Activated CD4-positive, alpha-beta T cell treated with anti-CD3 and anti-CD28 coated beads for 48 hours (primary cell): ENCODE measurements around the gene IMMT.
"Not testable (repeated sequence)": the region's sequence is repeated elsewhere in the genome, so short reads cannot be mapped to it uniquely, and the experiment has no call there.

Source experiments
- DNase-seq: peaks from one replicate; pipeline ENCODE4 v3.0.0-alpha.2; 2020

Gene IMMT

DNA sequence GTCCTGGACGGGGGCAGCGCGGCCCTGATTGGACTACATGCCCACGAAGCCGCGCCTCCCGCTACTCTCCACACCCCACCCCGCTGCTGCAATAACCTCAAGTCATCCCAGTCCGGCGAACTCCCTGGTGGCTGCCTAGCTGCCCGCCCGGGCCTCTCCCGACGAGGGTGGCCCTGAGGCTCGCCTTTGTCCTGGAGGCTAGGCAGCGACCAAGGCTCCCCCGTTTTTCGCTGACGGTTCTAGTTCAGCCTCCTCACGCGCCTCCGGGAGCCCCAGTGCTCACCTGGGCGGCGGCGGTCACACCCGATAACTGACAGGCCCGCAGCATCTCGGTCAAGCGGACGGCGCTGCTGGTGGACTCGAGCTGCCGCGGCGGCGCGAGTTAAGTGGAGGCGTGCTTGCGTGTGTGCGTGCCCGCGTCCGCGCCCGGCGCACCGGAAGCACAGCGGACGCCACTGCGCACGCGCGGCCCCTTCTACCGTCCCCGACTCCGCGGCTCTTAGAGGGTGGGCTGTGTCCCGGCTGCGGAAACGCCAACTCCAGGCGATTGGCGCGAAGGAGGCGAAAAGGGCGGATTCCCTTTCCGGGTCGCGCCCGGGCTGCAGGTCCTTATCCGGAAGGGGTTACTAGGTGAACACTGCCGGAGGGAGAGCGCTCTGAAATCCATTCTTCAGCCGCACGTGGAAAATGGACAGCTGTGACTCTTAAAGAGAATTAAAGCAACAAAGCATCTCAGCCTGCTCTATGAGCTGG lies at the start of gene IMMT:
TSS of gene IMMT (minus strand) at position 408 of the 753 bp plus-strand sequence. CDS start at position 328, 80 bp downstream.
- DNase-seq: peak; percentile 98

DNA sequence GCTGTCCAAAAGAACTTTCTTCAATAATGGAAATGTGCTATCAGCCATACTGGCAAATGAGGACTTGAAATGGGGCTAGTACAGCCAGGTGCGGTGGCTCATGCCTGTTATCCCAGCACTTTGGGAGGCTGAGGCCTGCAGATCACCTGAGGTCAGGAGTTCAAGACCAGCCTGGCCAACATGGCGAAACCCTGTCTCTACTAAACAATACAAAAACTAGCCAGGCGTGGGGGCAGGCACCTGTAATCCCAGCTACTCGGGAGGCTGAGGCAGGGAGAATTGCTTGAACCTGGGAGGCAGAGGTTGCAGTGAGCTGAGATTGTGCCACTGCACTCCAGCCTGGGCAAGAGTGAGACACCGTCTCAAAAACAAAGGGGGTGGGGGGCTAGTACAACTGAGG lies 49.5 kb upstream of the IMMT start:
- DNase-seq: not testable (repeated sequence)

DNA sequence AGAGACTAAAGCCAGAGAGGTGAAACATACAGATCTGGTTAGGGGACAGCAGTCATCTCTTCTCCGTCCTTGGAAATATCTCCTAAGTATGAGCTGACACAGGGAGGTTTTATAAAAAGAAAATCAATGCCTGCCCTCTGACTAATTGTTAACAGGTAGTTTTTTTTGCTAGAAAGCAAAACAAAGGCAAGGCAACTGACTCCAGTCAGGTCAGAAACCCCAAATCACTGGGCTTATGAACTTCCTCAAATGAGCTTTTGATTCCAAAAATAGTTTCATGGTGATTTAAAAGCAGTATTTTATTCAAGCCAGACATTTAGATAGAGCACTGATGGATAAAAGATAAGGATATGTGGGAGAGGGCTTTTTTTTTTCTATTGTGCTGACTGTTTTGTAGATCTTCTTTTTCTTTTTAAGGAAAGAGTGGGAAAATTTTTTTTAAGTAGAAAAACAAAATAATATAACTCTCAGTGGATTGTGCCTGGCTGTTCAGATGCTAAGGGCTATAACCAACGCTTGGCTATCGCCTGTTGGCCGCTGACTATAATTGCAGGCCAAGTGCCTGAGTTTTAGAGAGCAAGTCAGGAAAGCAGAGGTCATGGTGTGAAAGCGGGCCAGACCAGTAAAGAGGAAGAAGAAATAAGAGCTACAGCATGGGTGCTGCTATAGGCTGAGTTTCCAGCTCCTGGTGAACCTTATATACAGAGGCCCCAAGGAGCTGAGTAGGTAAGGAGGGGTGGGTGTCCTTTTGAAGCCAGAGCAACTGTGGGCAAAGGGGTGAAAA lies 48.9 kb upstream of the IMMT start:
- no peak for DNase-seq

GRCh38 chr2:86243272-86243671 lies 48.0 kb upstream of the IMMT start:
- no peak for DNase-seq

- DNase-seq: no peak
These were observed 46.3 kb upstream of the IMMT start for GRCh38 chr2:86241611-86242010.

GRCh38 chr2:86240251-86240650 lies 45.0 kb upstream of the IMMT start:
- DNase-seq: no peak

- no peak for DNase-seq
These were observed 44.5 kb upstream of the IMMT start for GRCh38 chr2:86239745-86240144.

GRCh38 chr2:86239326-86239725 lies 44.1 kb upstream of the IMMT start:
- no peak for DNase-seq

DNA sequence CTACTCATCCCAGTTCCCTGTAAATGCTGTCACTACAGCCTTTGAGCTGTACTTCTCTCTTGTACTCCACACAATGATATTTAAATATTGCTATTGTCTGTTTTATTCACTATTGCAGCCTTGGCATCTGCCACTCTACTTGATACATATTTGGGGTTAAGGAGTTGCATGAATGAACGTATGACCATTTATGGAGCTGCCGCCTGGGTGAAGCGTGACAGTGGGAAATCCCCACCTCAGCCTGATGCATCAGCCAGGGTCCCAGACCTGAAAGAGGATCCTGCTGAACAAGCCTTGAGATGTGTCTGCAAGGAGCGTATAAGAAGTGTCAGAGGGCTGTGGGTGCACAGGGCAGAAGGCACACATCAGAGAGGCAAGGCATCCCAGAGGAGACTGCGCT lies 43.1 kb upstream of the IMMT start:
- peak; percentile 65 for DNase-seq

GRCh38 chr2:86237172-86237571 lies 41.9 kb upstream of the IMMT start:
- DNase-seq: no peak

DNA sequence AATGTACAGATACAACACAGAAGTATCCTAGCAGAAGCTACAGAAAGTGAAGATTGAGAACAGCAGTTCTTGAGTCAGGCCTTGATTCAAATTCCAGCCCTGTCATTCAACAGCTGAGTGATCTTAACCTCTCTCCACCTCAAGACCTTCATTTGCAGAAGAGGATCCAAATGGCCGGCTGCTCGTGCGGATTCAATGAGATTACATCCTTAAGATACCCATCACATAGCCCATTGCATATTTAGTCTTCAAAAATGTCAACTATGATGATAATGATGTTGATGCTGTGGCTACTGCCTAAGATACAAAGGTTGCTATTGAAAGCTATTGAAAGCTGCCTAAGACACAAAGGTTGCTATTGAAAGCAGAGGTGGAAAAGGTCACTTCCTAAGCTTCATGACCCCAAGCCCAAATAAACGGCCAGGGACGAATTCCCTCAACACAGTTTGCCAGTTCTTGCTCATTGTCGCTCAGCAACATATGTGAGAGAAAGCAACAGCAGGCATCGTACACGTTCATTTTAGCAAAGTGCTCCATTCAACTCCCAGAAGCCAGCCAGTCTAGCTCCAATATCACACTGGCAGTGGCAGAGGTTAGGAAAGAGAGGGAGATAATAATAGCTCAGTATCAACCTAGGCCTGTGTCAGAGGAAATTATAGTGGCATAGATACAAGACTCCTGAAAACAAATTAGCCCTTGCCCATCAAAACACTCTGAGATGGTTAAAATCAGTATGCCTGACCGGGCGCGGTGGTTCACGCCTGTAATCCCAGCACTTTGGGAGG lies 40.1 kb upstream of the IMMT start:
- DNase-seq: no peak

- no peak for DNase-seq
These were observed 39.4 kb upstream of the IMMT start for GRCh38 chr2:86234563-86235131.

DNA sequence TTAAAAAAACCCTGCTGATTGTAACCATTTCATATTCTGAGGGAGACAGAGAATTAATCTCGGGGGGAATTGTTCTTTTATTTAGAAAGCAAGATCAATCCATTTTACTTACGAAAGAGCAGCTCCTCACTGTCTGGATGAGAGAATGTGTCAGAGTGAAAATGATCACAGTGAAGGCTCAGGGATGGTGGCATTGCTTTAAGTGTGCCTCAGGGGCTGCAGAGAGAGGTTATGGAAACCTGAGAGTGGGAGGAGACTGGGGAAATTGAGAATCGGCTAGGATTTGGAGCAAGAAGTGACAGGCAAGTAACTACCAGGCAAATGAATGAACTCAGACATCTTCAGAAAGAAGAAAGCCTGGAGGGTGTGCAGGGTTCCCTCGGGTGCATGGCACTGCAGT lies 38.2 kb upstream of the IMMT start:
- DNase-seq: no peak

DNA sequence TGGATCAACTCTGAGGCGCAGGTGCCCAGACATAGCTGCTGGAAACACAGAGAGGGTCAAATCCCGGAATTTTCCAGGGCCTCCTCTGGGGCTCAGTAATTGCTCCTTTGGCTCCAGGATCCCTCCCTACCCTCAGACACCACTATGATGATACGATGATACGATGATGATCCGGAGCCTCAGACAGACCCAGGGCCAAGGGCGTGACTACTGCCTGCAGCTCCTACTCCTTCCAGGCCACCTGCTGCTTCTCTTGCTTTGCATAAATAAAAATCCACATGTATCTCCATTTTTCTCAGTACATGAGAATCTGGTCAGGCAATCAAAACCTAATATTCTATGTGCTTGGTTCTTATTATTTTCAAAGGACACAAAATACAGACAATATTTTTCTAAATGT lies 37.6 kb upstream of the IMMT start:
- no peak for DNase-seq

DNA sequence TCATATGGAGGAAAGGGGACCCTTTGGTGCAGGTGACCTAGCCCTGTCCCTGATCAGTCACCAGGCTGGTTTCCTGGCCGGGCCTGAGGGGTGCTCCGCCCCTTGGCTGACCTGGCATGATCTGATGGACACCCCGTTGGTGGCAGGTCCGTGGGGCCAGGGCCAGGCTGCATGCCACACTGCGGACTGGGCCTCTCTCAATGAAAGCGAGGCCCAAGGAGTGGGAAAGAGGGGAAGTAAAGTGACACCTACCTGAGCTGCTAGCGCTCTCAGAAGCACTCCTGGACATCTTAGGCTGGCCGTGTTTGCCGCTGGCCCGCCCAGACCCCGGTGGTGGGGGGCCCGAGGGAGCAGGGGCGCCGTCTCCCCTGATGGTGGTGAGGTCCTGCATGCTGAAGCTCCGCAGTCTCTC lies 37.1 kb upstream of the IMMT start:
- DNase-seq: no peak

GRCh38 chr2:86231680-86232372 lies 36.6 kb upstream of the IMMT start:
- DNase-seq: no peak

DNA sequence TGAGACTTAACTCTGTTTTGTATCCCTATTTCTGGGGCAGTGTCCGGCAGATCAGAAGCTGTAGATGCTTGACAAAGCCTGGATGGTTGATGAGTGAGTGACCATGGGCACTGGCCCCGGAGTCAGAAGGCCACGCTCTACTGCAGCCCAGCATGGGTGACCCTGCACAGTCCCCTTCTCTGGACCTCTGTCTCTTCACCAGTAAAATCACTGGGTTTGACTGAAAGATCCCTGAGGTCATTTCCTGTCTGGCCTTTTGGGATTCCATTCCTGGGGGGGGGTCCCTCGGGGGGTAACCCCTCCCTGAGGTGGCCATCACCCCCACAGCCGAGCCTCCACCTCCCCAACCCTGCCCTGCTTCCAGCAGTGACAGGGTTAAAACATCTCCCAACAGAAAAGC lies 35.7 kb upstream of the IMMT start:
- no peak for DNase-seq

DNA sequence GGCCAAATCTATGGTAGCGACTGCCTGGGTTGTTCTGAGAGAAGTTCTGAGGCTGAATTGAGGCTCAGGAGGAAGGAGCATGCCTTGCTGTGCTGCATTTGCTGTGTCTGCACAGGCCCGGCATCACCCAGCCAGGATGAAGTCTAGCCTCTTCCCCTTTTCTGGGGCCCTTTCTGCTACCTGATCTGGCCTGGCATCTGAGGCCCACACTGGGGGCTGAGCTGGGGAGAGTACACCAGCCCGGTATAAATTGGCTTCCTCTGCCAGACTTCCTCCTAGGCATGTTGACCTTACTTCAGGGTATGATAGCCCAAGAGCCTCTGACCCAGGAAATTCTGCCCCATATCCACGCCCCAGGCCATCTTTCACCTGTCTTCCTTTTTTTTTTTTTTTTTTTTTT lies 34.0 kb upstream of the IMMT start:
- DNase-seq: no peak

GRCh38 chr2:86228574-86228973 lies 33.3 kb upstream of the IMMT start:
- not testable (repeated sequence) for DNase-seq

DNA sequence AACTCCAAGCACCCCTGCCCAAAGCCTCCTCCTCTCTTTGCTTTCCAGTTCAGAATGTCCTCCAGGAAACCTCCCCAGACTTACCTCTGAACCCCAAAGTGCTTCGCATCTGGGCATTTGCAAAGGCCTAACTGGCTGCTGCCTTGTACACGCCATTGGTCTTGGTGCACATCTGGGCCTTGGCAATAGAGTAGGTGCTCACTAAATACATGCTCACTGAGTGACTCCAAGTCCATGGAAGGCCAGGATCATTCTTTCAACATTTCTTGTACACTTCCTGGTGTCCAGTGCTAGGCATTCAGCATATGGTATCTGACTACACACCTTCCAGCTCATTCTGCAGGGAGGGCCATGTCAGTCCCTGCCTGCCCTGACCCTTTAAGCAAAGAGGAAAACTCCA lies 32.4 kb upstream of the IMMT start:
- DNase-seq: no peak

GRCh38 chr2:86226636-86227520 lies 31.6 kb upstream of the IMMT start:
- no peak for DNase-seq

DNA sequence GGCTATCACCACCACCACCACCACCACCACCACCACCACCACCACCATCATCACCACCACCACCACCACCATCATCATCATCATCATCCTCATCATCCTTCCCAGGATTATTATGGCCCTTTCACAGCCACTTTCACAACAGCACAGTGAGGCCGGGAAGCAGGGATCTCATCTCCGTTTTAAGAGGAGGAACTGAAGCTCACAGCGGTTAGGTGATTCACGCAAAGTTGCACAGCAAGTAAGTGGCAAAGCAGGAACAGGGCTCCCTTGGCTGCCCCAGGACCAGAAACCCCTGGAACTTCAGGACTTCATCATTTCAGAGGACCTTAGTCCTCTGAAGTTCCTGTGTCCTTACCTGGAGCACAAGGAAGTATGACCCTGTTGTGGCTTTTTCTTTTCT lies 30.8 kb upstream of the IMMT start:
- DNase-seq: no peak
